Liver (tissue), 9 donors: ENCODE measurements around the gene SERPINB10. TPM values are rescaled to one million over a fixed set of nuclear protein-coding genes. Genes with fewer than 3 reads are reported as not detected.

Experiments used
- DNase-seq: peaks from one replicate; pipeline ENCODE4 v3.0.0-alpha.2; 2017; ENCODE audit warnings: low spot score
- H3K27ac ChIP-seq, 2 donors: one replicate each; pipeline ENCODE4 v1.7.0; 2013; ENCODE audit warnings: inconsistent platforms in 2 of 2, low read length in 2 of 2, control low read depth in 1 of 2, low read depth in 1 of 2, mild to moderate bottlenecking in 1 of 2
- H3K27me3 ChIP-seq, 4 donors: one replicate each; pipeline versions ENCODE4 v1.6.1 to v1.7.0; 2013; ENCODE audit warnings: low read length in 3 of 4, inconsistent platforms in 1 of 4, mild to moderate bottlenecking in 1 of 4, moderate library complexity in 1 of 4; ENCODE audit not compliant: control insufficient read depth in 4 of 4, insufficient read depth in 4 of 4
- H3K36me3 ChIP-seq, 4 donors: one replicate each; pipeline versions ENCODE4 v1.6.1 to v1.7.0; 2013; ENCODE audit warnings: low read length in 3 of 4, mild to moderate bottlenecking in 3 of 4, low read depth in 1 of 4, moderate library complexity in 1 of 4; ENCODE audit not compliant: control insufficient read depth in 4 of 4, insufficient read depth in 3 of 4
- H3K4me1 ChIP-seq, 4 donors: one replicate each; pipeline versions ENCODE4 v1.6.1 to v1.7.0; 2013; ENCODE audit warnings: low read length in 3 of 4, mild to moderate bottlenecking in 3 of 4, moderate library complexity in 1 of 4; ENCODE audit not compliant: control insufficient read depth in 4 of 4, insufficient read depth in 4 of 4
- H3K4me3 ChIP-seq, 3 donors: one replicate each; pipeline versions ENCODE4 v1.6.1 to v1.7.0; 2013; ENCODE audit warnings: low read length in 3 of 3, control low read depth in 1 of 3, low read depth in 1 of 3, mild to moderate bottlenecking in 1 of 3
- H3K9ac ChIP-seq, 2 donors: one replicate each; pipeline ENCODE4 v1.7.0; 2013; ENCODE audit warnings: low read length in 2 of 2, mild to moderate bottlenecking in 2 of 2, moderate library complexity in 2 of 2, control low read depth in 1 of 2, low read depth in 1 of 2
- H3K9me3 ChIP-seq, 4 donors: one replicate each; pipeline versions ENCODE4 v1.6.1 to v1.7.0; 2013; ENCODE audit warnings: low read length in 3 of 4; ENCODE audit not compliant: control insufficient read depth in 4 of 4
- EGR1 ChIP-seq, 2 donors: IDR thresholded peaks; 2 replicates each; pipeline ENCODE4 v1.6.1; 2016 to 2018; ENCODE audit warnings: antibody characterized with exemption in 2 of 2, low read depth in 2 of 2
- FOXA2 ChIP-seq: IDR thresholded peaks from 2 replicates; pipeline ENCODE4 v1.6.1; 2016; ENCODE audit warnings: antibody characterized with exemption
- GABPA ChIP-seq, 2 donors: IDR thresholded peaks in 1 of 2; conservative IDR thresholded peaks in 1 of 2; 2 replicates each; pipeline ENCODE4 v1.6.1; 2016; ENCODE audit warnings: antibody characterized with exemption in 2 of 2, mild to moderate bottlenecking in 1 of 2, moderate library complexity in 1 of 2
- HNF4A ChIP-seq, 2 donors: conservative IDR thresholded peaks; 2 replicates each; pipeline ENCODE4 v1.6.1; 2016; ENCODE audit warnings: antibody characterized with exemption in 2 of 2, mild to moderate bottlenecking in 2 of 2
- HNF4G ChIP-seq: IDR thresholded peaks from 2 replicates; pipeline ENCODE4 v1.6.1; 2016; ENCODE audit warnings: antibody characterized with exemption
- JUND ChIP-seq, 2 donors: IDR thresholded peaks; 2 replicates each; pipeline ENCODE4 v1.6.1; 2016; ENCODE audit warnings: antibody characterized with exemption in 2 of 2
- NR2F2 ChIP-seq: IDR thresholded peaks from 2 replicates; pipeline ENCODE4 v1.6.1; 2016; ENCODE audit warnings: antibody characterized with exemption
- RAD21 ChIP-seq, 2 donors: IDR thresholded peaks; 2 replicates each; pipeline ENCODE4 v1.6.1; 2016; ENCODE audit warnings: antibody characterized with exemption in 2 of 2, mild to moderate bottlenecking in 2 of 2
- REST ChIP-seq: IDR thresholded peaks from 2 replicates; pipeline ENCODE4 v1.6.1; 2016; ENCODE audit warnings: antibody characterized with exemption, mild to moderate bottlenecking
- SP1 ChIP-seq: IDR thresholded peaks from 2 replicates; pipeline ENCODE4 v1.6.1; 2018; ENCODE audit warnings: antibody characterized with exemption, mild to moderate bottlenecking
- TAF1 ChIP-seq: conservative IDR thresholded peaks from 2 replicates; pipeline ENCODE4 v1.6.1; 2016; ENCODE audit warnings: antibody characterized with exemption, mild to moderate bottlenecking
- YY1 ChIP-seq: IDR thresholded peaks from 2 replicates; pipeline ENCODE4 v1.6.1; 2016; ENCODE audit warnings: antibody characterized with exemption, mild to moderate bottlenecking
- ZBTB33 ChIP-seq: IDR thresholded peaks from 2 replicates; pipeline ENCODE4 v1.6.1; 2016; ENCODE audit warnings: antibody characterized with exemption
- WGBS: extraction: QIAGEN DNeasy Blood & Tissue Kit; methylation state at CpG from one replicate; pipeline ENCODE4 v1.1.7; 2013; 5-methylcytosine and 5-hydroxymethylcytosine counted together
- polyA plus RNA-seq, 2 donors: library from polyadenylated mRNA; stranded (reverse) in 1 of 2; unstranded in 1 of 2; fragments of 200-250 nt in 1 of 2; fragments of >200 nt in 1 of 2; fragmentation: Nextera tagmentation in 1 of 2; extraction: Ambion mirVana in 1 of 2; gene quantifications; one replicate each; pipeline versions ENCODE4 v1.2.1 to v1.2.3, GENCODE V29; 2013 to 2015
- total RNA-seq, 2 donors: library from RNA; depleted of rRNA; stranded (reverse); fragments of >200 nt; gene quantifications; one replicate each; pipeline ENCODE4 v1.2.3, GENCODE V29; 2014
- TF ChIP-seq, protein P1 (sequence below): IDR thresholded peaks from 2 replicates; pipeline ENCODE4 v1.6.1; 2016; ENCODE audit warnings: antibody characterized with exemption
- TF ChIP-seq, protein P2 (sequence below): fragments of 150-350 bp; IDR thresholded peaks from 2 replicates; pipeline ENCODE4 v1.5.1; 2017; ENCODE audit warnings: improper control_type of control experiment, low read depth, low read length; ENCODE audit not compliant: missing input control
- TF ChIP-seq, protein P3 (sequence below): IDR thresholded peaks from 2 replicates; pipeline ENCODE4 v1.6.1; 2016; ENCODE audit warnings: antibody characterized with exemption
- donor health status: healthy.
- donor health status: healthy.
- donor health status: healthy.
- donor health status: healthy.
- donor health status: healthy.

Gene SERPINB10
- total and polyA plus RNA-seq, 4 donors, result 4.6 TPM; not detected in 3

DNA sequence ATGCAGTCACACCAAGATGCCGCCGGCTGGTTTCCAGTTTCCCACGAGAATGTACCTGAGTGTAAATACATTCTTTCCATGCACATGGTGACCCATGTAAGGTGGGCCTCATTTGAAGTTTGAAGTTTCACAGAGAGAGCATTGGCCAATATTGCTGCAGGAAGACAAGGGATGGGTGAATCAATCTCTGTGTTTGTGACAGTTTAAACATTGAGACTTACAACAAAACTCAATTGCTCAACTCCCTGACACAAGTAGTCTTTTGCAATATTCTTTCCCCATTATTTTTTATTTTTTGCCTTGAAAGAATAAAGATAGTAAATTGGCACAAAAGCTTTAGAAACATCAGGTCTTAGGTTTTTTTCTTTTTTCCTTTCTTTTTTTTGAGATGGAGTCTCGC, 15.2 kb upstream of the SERPINB10 start (continued):
- TF ChIP-seq, protein P1, sequence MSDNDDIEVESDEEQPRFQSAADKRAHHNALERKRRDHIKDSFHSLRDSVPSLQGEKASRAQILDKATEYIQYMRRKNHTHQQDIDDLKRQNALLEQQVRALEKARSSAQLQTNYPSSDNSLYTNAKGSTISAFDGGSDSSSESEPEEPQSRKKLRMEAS, result no peak
- no peak for TF ChIP-seq GABPA (IDR thresholded peaks at IDR 0.05 in 1 of 2, conservative IDR thresholded peaks at IDR 0.05 in 1 of 2)
- no peak for TF ChIP-seq HNF4A (conservative IDR thresholded peaks at IDR 0.05)
- no peak for TF ChIP-seq TAF1
- TF ChIP-seq, protein P2, sequence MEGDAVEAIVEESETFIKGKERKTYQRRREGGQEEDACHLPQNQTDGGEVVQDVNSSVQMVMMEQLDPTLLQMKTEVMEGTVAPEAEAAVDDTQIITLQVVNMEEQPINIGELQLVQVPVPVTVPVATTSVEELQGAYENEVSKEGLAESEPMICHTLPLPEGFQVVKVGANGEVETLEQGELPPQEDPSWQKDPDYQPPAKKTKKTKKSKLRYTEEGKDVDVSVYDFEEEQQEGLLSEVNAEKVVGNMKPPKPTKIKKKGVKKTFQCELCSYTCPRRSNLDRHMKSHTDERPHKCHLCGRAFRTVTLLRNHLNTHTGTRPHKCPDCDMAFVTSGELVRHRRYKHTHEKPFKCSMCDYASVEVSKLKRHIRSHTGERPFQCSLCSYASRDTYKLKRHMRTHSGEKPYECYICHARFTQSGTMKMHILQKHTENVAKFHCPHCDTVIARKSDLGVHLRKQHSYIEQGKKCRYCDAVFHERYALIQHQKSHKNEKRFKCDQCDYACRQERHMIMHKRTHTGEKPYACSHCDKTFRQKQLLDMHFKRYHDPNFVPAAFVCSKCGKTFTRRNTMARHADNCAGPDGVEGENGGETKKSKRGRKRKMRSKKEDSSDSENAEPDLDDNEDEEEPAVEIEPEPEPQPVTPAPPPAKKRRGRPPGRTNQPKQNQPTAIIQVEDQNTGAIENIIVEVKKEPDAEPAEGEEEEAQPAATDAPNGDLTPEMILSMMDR, result no peak
- no peak for TF ChIP-seq NR2F2

DNA sequence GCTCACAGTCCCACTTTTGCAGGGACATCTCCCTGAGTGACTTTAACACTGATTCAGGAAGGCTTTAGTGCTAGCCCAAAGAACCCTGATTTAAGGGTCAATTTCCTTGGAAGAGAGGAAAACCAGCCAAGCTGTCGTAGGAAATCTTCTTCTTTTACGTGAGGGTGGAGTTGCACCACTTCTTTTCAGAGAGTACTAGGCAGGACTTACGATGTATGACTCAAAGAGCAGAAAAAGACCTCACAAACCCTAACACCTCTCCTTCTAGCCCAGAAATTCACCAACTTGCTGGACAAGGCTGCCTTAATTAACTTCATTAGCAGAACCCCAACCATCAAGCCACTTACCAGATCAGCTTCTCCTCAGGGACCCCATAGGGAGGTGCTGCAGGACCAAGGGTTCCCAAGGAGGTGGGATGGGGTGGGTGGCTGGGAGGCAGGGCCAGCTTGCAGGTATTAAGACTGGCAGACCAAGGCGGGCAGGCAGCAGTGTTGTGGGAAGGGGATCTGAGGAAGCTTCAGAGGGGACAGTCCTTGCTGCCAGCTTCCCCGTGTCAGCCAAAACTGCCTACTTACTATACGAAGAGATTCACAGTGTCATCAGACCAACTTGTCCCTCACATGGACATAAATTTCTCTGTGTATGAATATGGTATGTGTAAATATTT, 13.5 kb upstream of the SERPINB10 start:
- DNase-seq, result no peak
- H3K9ac ChIP-seq, result no peak overlapping the region
- H3K9me3 ChIP-seq, result no peaks in the 10 kb centered on the region

More for the DNA sequence above, 13.5 kb upstream of the SERPINB10 start:
- 80% methylated on average over 6 of the region's 6 CpGs for WGBS
- Histone ChIP-seq H3K4me1 (no peaks in the 10 kb centered on the region), H3K27me3 (peaks cover 0 to 2% (median 0%) of the 10 kb centered on the region in 4 donors), H3K27ac (no peak overlapping the region), H3K4me3 (no peak overlapping the region), H3K36me3 (no peaks in the 10 kb centered on the region)
- no peak for TF ChIP-seq YY1
- TF ChIP-seq NR2F2, result no peak
- no peak for TF ChIP-seq EGR1 (IDR thresholded peaks at IDR 0.05; ENCODE audit: low read depth in 2 of 2)
- no peak for TF ChIP-seq ZBTB33
- TF ChIP-seq FOXA2, result no peak
- TF ChIP-seq REST, result no peak
- no peak for TF ChIP-seq JUND (IDR thresholded peaks at IDR 0.05)
- TF ChIP-seq, protein P2, result no peak
- TF ChIP-seq, protein P1, result no peak
- TF ChIP-seq, protein P3, sequence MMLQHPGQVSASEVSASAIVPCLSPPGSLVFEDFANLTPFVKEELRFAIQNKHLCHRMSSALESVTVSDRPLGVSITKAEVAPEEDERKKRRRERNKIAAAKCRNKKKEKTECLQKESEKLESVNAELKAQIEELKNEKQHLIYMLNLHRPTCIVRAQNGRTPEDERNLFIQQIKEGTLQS, result no peak
- TF ChIP-seq SP1, result no peak
- no peak for TF ChIP-seq HNF4G
- no peak for TF ChIP-seq RAD21 (IDR thresholded peaks at IDR 0.05)
- no peak for TF ChIP-seq TAF1
